B cell (primary cell): Measurements from ENCODE around the gene SSPN. TPM values are rescaled to one million over a fixed set of nuclear protein-coding genes. Genes with fewer than 3 reads are reported as not detected.

Source experiments
- ATAC-seq: fragments of 200-7000 bp; cut with Tn5 transposase; one replicate; pipeline ENCODE4 v1.10.0; 2021; ENCODE audit warnings: low read depth, mild to moderate bottlenecking, moderate number of reproducible peaks, moderate library complexity
- CTCF ChIA-PET: fragments of 350-600 bp; sonication (Branson Sonifier 250); formaldehyde crosslinking; loops from one replicate; lab custom pipeline; 2021; ENCODE audit warnings: antibody characterized with exemption, inconsistent platforms; lab: Charles Lee
- POLR2A ChIA-PET: fragments of 350-600 bp; sonication (Branson Sonifier 250); formaldehyde crosslinking; loops from one replicate; lab custom pipeline; 2021; ENCODE audit warnings: antibody characterized with exemption; lab: Charles Lee
- DNase-seq: peaks from one replicate; pipeline ENCODE4 v3.0.0; 2013
- H2AFZ ChIP-seq: 2 replicates; pipeline ENCODE4 v1.6.1; 2012; ENCODE audit warnings: mild to moderate bottlenecking, low read depth, low read length; ENCODE audit not compliant: insufficient read depth, poor library complexity, severe bottlenecking
- H3K27ac ChIP-seq, 2 donors: 1 replicate in 1 of 2; 2 replicates in 1 of 2; pipeline ENCODE4 v1.5.1; 2012 to 2013; ENCODE audit warnings: low read length in 2 of 2, mild to moderate bottlenecking in 2 of 2, moderate library complexity in 1 of 2
- H3K27me3 ChIP-seq, 4 experiments: fragments of 200-600 bp in 1 of 4; sonication (generic) in 1 of 4; replicated peaks in 1 of 4; 1 replicate in 2 of 4; 2 replicates in 2 of 4; pipeline versions ENCODE4 v1.6.1 to v1.7.0; 2013 to 2016; ENCODE audit warnings: low read length in 3 of 4, mild to moderate bottlenecking in 2 of 4, mixed read lengths in 1 of 4, moderate library complexity in 1 of 4; ENCODE audit not compliant: insufficient read depth in 4 of 4, control insufficient read depth in 3 of 4; ENCODE audit errors: control extremely low read depth in 1 of 4
- H3K36me3 ChIP-seq, 2 experiments: replicated peaks in 1 of 2; 1 replicate in 1 of 2; 2 replicates in 1 of 2; pipeline versions ENCODE4 v1.6.1 to v1.7.1; 2013; ENCODE audit warnings: low read length in 1 of 2; ENCODE audit not compliant: insufficient read depth in 2 of 2, control insufficient read depth in 1 of 2; ENCODE audit errors: control extremely low read depth in 1 of 2, extremely low read depth in 1 of 2
- H3K4me1 ChIP-seq, 2 donors: fragments of 200-600 bp in 1 of 2; sonication (generic) in 1 of 2; 1 replicate in 1 of 2; 2 replicates in 1 of 2; pipeline versions ENCODE4 v1.5.1 to v1.6.1; 2013 to 2017; ENCODE audit warnings: low read length in 2 of 2; ENCODE audit not compliant: control insufficient read depth in 2 of 2, insufficient read depth in 2 of 2
- H3K4me2 ChIP-seq: replicated peaks from 2 replicates; pipeline ENCODE3; 2012; ENCODE audit warnings: mild to moderate bottlenecking, low read depth, low read length; ENCODE audit not compliant: poor library complexity, severe bottlenecking
- H3K4me3 ChIP-seq, 5 experiments: fragments of 200-600 bp in 1 of 5; sonication (generic) in 1 of 5; 1 replicate in 3 of 5; 2 replicates in 2 of 5; pipeline versions ENCODE4 v1.5.1 to v1.7.0; 2011 to 2016; ENCODE audit warnings: low read length in 4 of 5, mild to moderate bottlenecking in 4 of 5, low read depth in 2 of 5, control low read depth in 1 of 5, moderate library complexity in 1 of 5; ENCODE audit not compliant: insufficient read depth in 1 of 5; ENCODE audit errors: control extremely low read depth in 1 of 5, extremely low read depth in 1 of 5
- H3K79me2 ChIP-seq: fragments of 200-600 bp; sonication (generic); one replicate; pipeline ENCODE4 v1.6.0; 2016; ENCODE audit warnings: low read length; ENCODE audit not compliant: control insufficient read depth, insufficient read depth
- H3K9ac ChIP-seq: fragments of 200-600 bp; sonication (generic); 2 replicates; pipeline ENCODE4 v1.6.1; 2017; ENCODE audit warnings: mild to moderate bottlenecking, low read length, moderate library complexity
- H3K9me3 ChIP-seq, 3 donors: one replicate each; pipeline versions ENCODE4 v1.6.1 to v1.7.1; 2013; ENCODE audit warnings: low read length in 2 of 3; ENCODE audit not compliant: control insufficient read depth in 2 of 3, insufficient read depth in 1 of 3; ENCODE audit errors: control extremely low read depth in 1 of 3
- H4K20me1 ChIP-seq: 2 replicates; pipeline ENCODE4 v1.6.0; 2012; ENCODE audit warnings: mild to moderate bottlenecking, low read length; ENCODE audit not compliant: insufficient read depth, control insufficient read depth, poor library complexity, severe bottlenecking
- H3K27ac Mint-ChIP-seq: one replicate; pipeline ENCODE4 v1.8.0; 2021; ENCODE audit warnings: mixed read lengths
- H3K27me3 Mint-ChIP-seq: one replicate; pipeline ENCODE4 v1.8.0; 2021; ENCODE audit warnings: mixed read lengths
- H3K4me1 Mint-ChIP-seq: one replicate; pipeline ENCODE4 v1.8.0; 2021; ENCODE audit warnings: mixed read lengths
- H3K4me3 Mint-ChIP-seq: one replicate; pipeline ENCODE4 v1.8.0; 2021; ENCODE audit warnings: mixed read lengths
- H3K9me3 Mint-ChIP-seq: one replicate; pipeline ENCODE4 v1.8.0; 2022; ENCODE audit warnings: mixed read lengths; ENCODE audit not compliant: insufficient read depth
- CTCF ChIP-seq: fragments of 200-600 bp; IDR thresholded peaks from one replicate; pipeline ENCODE4 v1.8.0; 2022; ENCODE audit warnings: antibody characterized with exemption, mild to moderate bottlenecking
- EZH2 ChIP-seq: IDR thresholded peaks from 2 replicates; pipeline ENCODE4 v1.6.1; 2012; ENCODE audit warnings: borderline replicate concordance, low read depth, mild to moderate bottlenecking, moderate library complexity, low read length; ENCODE audit not compliant: insufficient read depth, poor library complexity, severe bottlenecking
- WGBS: methylation state at CpG from one replicate; pipeline ENCODE4 v1.1.5; 2013; ENCODE audit warnings: missing lambda C conversion rate; ENCODE audit not compliant: insufficient coverage; 5-methylcytosine and 5-hydroxymethylcytosine counted together
- intact Hi-C: fragments of 100-400 bp; cut with micrococcal nuclease; formaldehyde crosslinking; loops from one replicate; pipeline ENCODE4 v1.10.0; 2022
- polyA plus RNA-seq: library from polyadenylated mRNA; depleted of rRNA; stranded (reverse); fragments of >200 nt; gene quantifications from 2 replicates; pipeline ENCODE4 v1.2.3, GENCODE V29; 2012
- total RNA-seq, 2 donors: library from RNA; stranded (reverse); fragments of 120-200 nt in 1 of 2; gene quantifications; 1 replicate in 1 of 2; 2 replicates in 1 of 2; pipeline versions ENCODE4 v1.2.3 to v1.2.4, GENCODE V29; 2013 to 2022

Gene SSPN
- total and polyA plus RNA-seq, 2 donors (not counting 1 experiment from before 2014, with no cell fraction given) = 18.3 to 19.6 TPM

- H3K4me1 Mint-ChIP-seq = peaks cover 1% of the 10 kb centered on the region
- H3K9me3 Mint-ChIP-seq = no peaks in the 10 kb centered on the region
- H3K9me3 ChIP-seq = peaks cover 0 to 10% (median 0%) of the 10 kb centered on the region in 3 donors
- no peak overlapping the region for H3K4me3 Mint-ChIP-seq
- no peaks in the 10 kb centered on the region for H3K79me2 ChIP-seq
- no peak for ATAC-seq
- H3K4me2 ChIP-seq = no peak overlapping the region
- no peak for DNase-seq
- WGBS = 100% methylated on average over 1 of the region's 1 CpG
- no peak for TF ChIP-seq EZH2
- no peak for TF ChIP-seq CTCF
- H3K27me3 Mint-ChIP-seq = no peaks in the 10 kb centered on the region
- no peak overlapping the region for H3K9ac ChIP-seq
- no peak overlapping the region for H3K27ac ChIP-seq
- H3K36me3 ChIP-seq = no peaks in the 10 kb centered on the region
- no peaks in the 10 kb centered on the region for H3K4me1 ChIP-seq
- no peak overlapping the region for H3K4me3 ChIP-seq
- H2AFZ ChIP-seq = no peak overlapping the region
- H3K27ac Mint-ChIP-seq = no peak overlapping the region
- no peaks in the 10 kb centered on the region for H4K20me1 ChIP-seq
- no peaks in the 10 kb centered on the region for H3K27me3 ChIP-seq
- intact Hi-C loops = no loop called here
- CTCF ChIA-PET = no interaction called here
- POLR2A ChIA-PET = no interaction called here
Measured at GRCh38 chr12:26285401-26285800, 90.0 kb downstream of the SSPN start.

- Histone ChIP-seq H3K4me1 (no peaks in the 10 kb centered on the region), H3K4me3 (no peak overlapping the region), H3K79me2 (no peaks in the 10 kb centered on the region), H3K9ac (no peak overlapping the region), H3K9me3 (peaks cover 0 to 10% (median 0%) of the 10 kb centered on the region in 3 donors), H3K27me3 (no peaks in the 10 kb centered on the region), H3K27ac (no peak overlapping the region), H4K20me1 (no peaks in the 10 kb centered on the region), H3K4me2 (no peak overlapping the region), H2AFZ (no peak overlapping the region), H3K36me3 (no peaks in the 10 kb centered on the region)
- ChIA-PET CTCF (no interaction called here), POLR2A (no interaction called here)
- Mint-ChIP-seq H3K27ac (no peak overlapping the region), H3K4me1 (peaks cover 1% of the 10 kb centered on the region), H3K4me3 (no peak overlapping the region), H3K27me3 (no peaks in the 10 kb centered on the region), H3K9me3 (no peaks in the 10 kb centered on the region)
- 98% methylated on average over 6 of the region's 6 CpGs for WGBS
- ATAC-seq (no peak), DNase-seq (no peak)
- intact Hi-C loops = no loop called here
- TF ChIP-seq CTCF (no peak), EZH2 (no peak)
Measured at GRCh38 chr12:26286186-26286585, 90.8 kb downstream of the SSPN start.
